ENCODE data around the gene CASZ1. TPM values are rescaled to one million over a fixed set of nuclear protein-coding genes. Genes with fewer than 3 reads are reported as not detected.

Gene CASZ1
- total and polyA plus RNA-seq, 12 donors = 2.5 to 35.2 (median 7.0) TPM

- Histone ChIP-seq H3K27me3 (no peaks in the 10 kb centered on the region), H3K27ac (peak overlapping the region in 1 of 5 donors; percentile 57), H3K4me1 (replicated peaks in 1 of 2) (no peaks in the 10 kb centered on the region), H3K36me3 (replicated peaks in 1 of 2) (no peaks in the 10 kb centered on the region), H3K4me3 (no peak overlapping the region), H3K9me3 (replicated peaks in 1 of 3) (no peaks in the 10 kb centered on the region)
- intact Hi-C loops (cut with DNase I) = no loop called here
- WGBS, 4 donors = 76 to 91% (median 79%) methylated on average over 14 to 27 of the region's 27 CpGs
- TF ChIP-seq POLR2A (IDR thresholded peaks at IDR 0.05) (no peak), CTCF (IDR thresholded peaks at IDR 0.05) (no peak)
- DNase-seq = peak in 2 of 7 donors; percentile 42 to 72
Measured at GRCh38 chr1:10677491-10678391, 118.7 kb downstream of the CASZ1 start.

GRCh38 chr1:10676963-10677362 lies 119.5 kb downstream of the CASZ1 start:
- DNase-seq = no peak
- Histone ChIP-seq H3K9me3 (replicated peaks in 1 of 3) (no peaks in the 10 kb centered on the region), H3K27me3 (no peaks in the 10 kb centered on the region), H3K36me3 (replicated peaks in 1 of 2) (no peaks in the 10 kb centered on the region), H3K4me3 (no peak overlapping the region), H3K4me1 (replicated peaks in 1 of 2) (peaks cover 0 to 6% of the 10 kb centered on the region in 2 donors), H3K27ac (peak overlapping the region in 1 of 5 donors; percentile 57)
- intact Hi-C loops (cut with DNase I) = no loop called here
- no peak for TF ChIP-seq CTCF (IDR thresholded peaks at IDR 0.05)
- no peak for TF ChIP-seq POLR2A (IDR thresholded peaks at IDR 0.05)
- 63 to 81% (median 80%) methylated on average over 1 to 13 of the region's 13 CpGs for WGBS, 4 donors

GRCh38 chr1:10675813-10676212 lies 120.6 kb downstream of the CASZ1 start:
- H3K27ac ChIP-seq = peak overlapping the region in 1 of 5 donors; percentile 57
- peaks cover 0 to 8% of the 10 kb centered on the region in 2 donors for H3K4me1 ChIP-seq (replicated peaks in 1 of 2)
- H3K9me3 ChIP-seq (replicated peaks in 1 of 3) = no peaks in the 10 kb centered on the region
- no peaks in the 10 kb centered on the region for H3K36me3 ChIP-seq (replicated peaks in 1 of 2)
- TF ChIP-seq CTCF (IDR thresholded peaks at IDR 0.05) (no peak), POLR2A (IDR thresholded peaks at IDR 0.05) (no peak)
- intact Hi-C loops (cut with DNase I) = no loop called here
- DNase-seq = no peak
- no peaks in the 10 kb centered on the region for H3K27me3 ChIP-seq
- no peak overlapping the region for H3K4me3 ChIP-seq
- 91 to 98% (median 92%) methylated on average over 5 of the region's 5 CpGs; no CpG with 5 or more reads in 1 of the 4 donors for WGBS, 4 donors

GRCh38 chr1:10674700-10675609 lies 121.5 kb downstream of the CASZ1 start:
- Histone ChIP-seq H3K27ac (no peak overlapping the region), H3K4me1 (replicated peaks in 1 of 2) (peaks cover 0 to 8% of the 10 kb centered on the region in 2 donors), H3K36me3 (replicated peaks in 1 of 2) (no peaks in the 10 kb centered on the region), H3K27me3 (no peaks in the 10 kb centered on the region), H3K4me3 (no peak overlapping the region), H3K9me3 (replicated peaks in 1 of 3) (no peaks in the 10 kb centered on the region)
- WGBS, 4 donors = 85 to 93% (median 89%) methylated on average over 17 to 29 of the region's 29 CpGs
- intact Hi-C loops (cut with DNase I) = no loop called here
- DNase-seq = no peak
- TF ChIP-seq CTCF (IDR thresholded peaks at IDR 0.05) (no peak), POLR2A (IDR thresholded peaks at IDR 0.05) (no peak)

All from adrenal gland (tissue), 12 donors.